Measurements from ENCODE around the gene SCAMP5.

Gene SCAMP5

GRCh38 chr15:74995182-74995778 lies at the start of gene SCAMP5:
Gene SCAMP5, plus strand, starts transcription at chr15:74995563. Its CDS starts 16,277 bp downstream, at chr15:75011840.
- peak; percentile 70 to 76 for DNase-seq (ENCODE audit: low read depth in 2 of 2)

- DNase-seq (ENCODE audit: low read depth in 2 of 2), result peak; percentile 54 to 65
Measured at GRCh38 chr15:74950078-74950908, 45.1 kb upstream of the SCAMP5 start.

- no peak for DNase-seq (ENCODE audit: low read depth in 2 of 2)
Measured at GRCh38 chr15:74951006-74951405, 44.4 kb upstream of the SCAMP5 start.

GRCh38 chr15:74954515-74954914 lies 40.8 kb upstream of the SCAMP5 start:
- DNase-seq (ENCODE audit: low read depth in 2 of 2), result no peak

GRCh38 chr15:74955017-74955416 lies 40.3 kb upstream of the SCAMP5 start:
- DNase-seq (ENCODE audit: low read depth in 2 of 2), result no peak

GRCh38 chr15:74955796-74956647 lies 39.3 kb upstream of the SCAMP5 start:
- peak; percentile 27 to 37 for DNase-seq (ENCODE audit: low read depth in 2 of 2)

GRCh38 chr15:74956648-74957475 lies 38.5 kb upstream of the SCAMP5 start, which contains the start of gene RPP25:
Gene RPP25, minus strand, starts transcription at chr15:74956772. Its CDS starts 189 bp downstream, at chr15:74956583.
- peak; percentile 39 to 57 for DNase-seq (ENCODE audit: low read depth in 2 of 2)

- DNase-seq (ENCODE audit: low read depth in 2 of 2), result no peak
Measured at GRCh38 chr15:74957476-74958035, 37.8 kb upstream of the SCAMP5 start.

GRCh38 chr15:74958320-74958907 lies 36.9 kb upstream of the SCAMP5 start:
- no peak for DNase-seq (ENCODE audit: low read depth in 2 of 2)

- no peak for DNase-seq (ENCODE audit: low read depth in 2 of 2)
Measured at GRCh38 chr15:74958908-74959585, 36.3 kb upstream of the SCAMP5 start.

- DNase-seq (ENCODE audit: low read depth in 2 of 2), result no peak
Measured at GRCh38 chr15:74959586-74959939, 35.8 kb upstream of the SCAMP5 start.

- DNase-seq (ENCODE audit: low read depth in 2 of 2), result no peak
Measured at GRCh38 chr15:74960286-74960685, 35.1 kb upstream of the SCAMP5 start.

- DNase-seq (ENCODE audit: low read depth in 2 of 2), result no peak
Measured at GRCh38 chr15:74960995-74961588, 34.3 kb upstream of the SCAMP5 start.

- no peak for DNase-seq (ENCODE audit: low read depth in 2 of 2)
Measured at GRCh38 chr15:74961616-74962015, 33.7 kb upstream of the SCAMP5 start.

- DNase-seq (ENCODE audit: low read depth in 2 of 2), result no peak
Measured at GRCh38 chr15:74962219-74962618, 33.1 kb upstream of the SCAMP5 start.

- no peak for DNase-seq (ENCODE audit: low read depth in 2 of 2)
Measured at GRCh38 chr15:74962671-74963070, 32.7 kb upstream of the SCAMP5 start.

GRCh38 chr15:74963213-74963612 lies 32.1 kb upstream of the SCAMP5 start:
- DNase-seq (ENCODE audit: low read depth in 2 of 2), result no peak

GRCh38 chr15:74964794-74965193 lies 30.6 kb upstream of the SCAMP5 start:
- no peak for DNase-seq (ENCODE audit: low read depth in 2 of 2)

- no peak for DNase-seq (ENCODE audit: low read depth in 2 of 2)
Measured at GRCh38 chr15:74967670-74968069, 27.7 kb upstream of the SCAMP5 start.

- DNase-seq (ENCODE audit: low read depth in 2 of 2), result no peak
Measured at GRCh38 chr15:74976159-74976558, 19.2 kb upstream of the SCAMP5 start.

Data from stimulated activated CD8-positive, alpha-beta memory T cell treated with anti-CD3 and anti-CD28 coated beads, Interleukin-2, amount 100 ng/mL, for 1 hour (primary cell).